ENCODE data around the gene SOWAHC.

The SOWAHC gene

DNA sequence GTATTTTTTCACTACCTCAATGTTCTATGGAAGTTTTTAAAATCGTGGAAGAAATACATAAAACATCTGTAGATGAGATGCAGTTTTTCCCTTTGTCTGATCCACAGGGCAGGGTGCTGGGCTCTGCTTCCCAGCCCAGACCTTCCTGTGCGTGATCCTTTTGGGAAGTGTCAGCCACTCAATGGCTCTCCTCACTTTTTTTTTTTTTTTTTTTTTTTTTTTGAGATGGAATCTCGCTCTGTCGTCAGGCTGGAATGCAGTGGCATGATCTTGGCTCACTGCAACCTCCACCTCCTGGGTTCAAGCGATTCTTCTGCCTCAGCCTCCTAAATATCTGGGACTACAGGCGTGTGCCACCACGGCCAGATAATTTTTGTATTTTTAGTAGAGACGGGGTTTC, 32.8 kb downstream of the SOWAHC start:
- no peak for DNase-seq
- no peak for TF ChIP-seq GATA1 (IDR thresholded peaks at IDR 0.05; ENCODE audit: low read depth, low read length)
- TF ChIP-seq POLR2A (IDR thresholded peaks at IDR 0.05; ENCODE audit: low read length): no peak

DNA sequence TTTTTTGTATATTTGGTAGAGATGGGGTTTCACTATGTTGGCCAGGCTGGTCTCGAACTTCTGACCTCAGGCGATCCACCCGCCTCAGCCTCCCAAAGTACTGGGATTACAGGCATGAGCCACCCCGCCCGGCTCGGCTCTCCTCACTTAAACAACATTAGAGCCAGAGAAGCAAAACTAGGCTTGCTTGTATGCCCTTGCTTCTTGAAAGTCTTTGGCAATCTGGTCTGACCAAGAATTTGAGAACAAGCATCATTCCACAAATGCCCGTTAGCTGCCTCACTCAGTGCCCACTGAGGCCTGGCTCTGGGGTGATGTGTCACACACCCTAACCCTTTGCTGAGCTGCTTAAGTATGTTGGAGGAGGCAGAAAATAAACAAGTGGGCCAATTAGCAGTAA, 33.5 kb downstream of the SOWAHC start:
- TF ChIP-seq GATA1 (IDR thresholded peaks at IDR 0.05; ENCODE audit: low read depth, low read length) (no peak), POLR2A (IDR thresholded peaks at IDR 0.05; ENCODE audit: low read length) (no peak)

GRCh38 chr2:109648041-109648527, 33.9 kb downstream of the SOWAHC start:
- no peak for TF ChIP-seq POLR2A (IDR thresholded peaks at IDR 0.05; ENCODE audit: low read length)
- TF ChIP-seq GATA1 (IDR thresholded peaks at IDR 0.05; ENCODE audit: low read depth, low read length): no peak

More for the DNA sequence above, 33.5 kb downstream of the SOWAHC start:
- no peak for DNase-seq

GRCh38 chr2:109649736-109650695, 35.9 kb downstream of the SOWAHC start:
- DNase-seq: no peak
- TF ChIP-seq GATA1 (IDR thresholded peaks at IDR 0.05; ENCODE audit: low read depth, low read length) (no peak), POLR2A (IDR thresholded peaks at IDR 0.05; ENCODE audit: low read length) (no peak)

More at GRCh38 chr2:109648041-109648527, 33.9 kb downstream of the SOWAHC start:
- DNase-seq: no peak

GRCh38 chr2:109654326-109655050, 40.3 kb downstream of the SOWAHC start:
- no peak for TF ChIP-seq POLR2A (IDR thresholded peaks at IDR 0.05; ENCODE audit: low read length)
- TF ChIP-seq GATA1 (IDR thresholded peaks at IDR 0.05; ENCODE audit: low read depth, low read length): no peak
- DNase-seq: no peak

DNA sequence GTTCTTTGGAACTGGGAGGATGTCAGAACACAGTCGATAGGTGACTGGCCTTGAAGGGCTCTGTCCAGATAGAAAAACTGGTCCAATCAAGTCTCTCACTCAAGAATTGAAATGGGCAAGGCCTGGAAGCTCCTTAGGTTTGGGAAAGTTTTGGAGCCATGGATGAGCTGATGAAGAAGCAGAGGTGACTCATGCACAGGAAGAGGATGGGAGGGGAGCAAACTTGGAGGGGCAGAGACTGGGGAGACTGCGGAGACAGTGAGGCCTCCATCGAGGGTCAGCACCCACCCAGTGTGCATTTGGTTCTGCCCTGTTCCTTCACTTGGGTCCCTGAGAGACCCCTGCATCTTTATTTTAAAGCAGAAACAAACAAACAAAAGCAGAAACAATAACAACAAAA, 41.1 kb downstream of the SOWAHC start:
- no peak for TF ChIP-seq GATA1 (IDR thresholded peaks at IDR 0.05; ENCODE audit: low read depth, low read length)
- TF ChIP-seq POLR2A (IDR thresholded peaks at IDR 0.05; ENCODE audit: low read length): no peak

GRCh38 chr2:109659396-109660045, 45.4 kb downstream of the SOWAHC start:
- DNase-seq: no peak
- TF ChIP-seq GATA1 (IDR thresholded peaks at IDR 0.05; ENCODE audit: low read depth, low read length): no peak
- no peak for TF ChIP-seq POLR2A (IDR thresholded peaks at IDR 0.05; ENCODE audit: low read length)

More for the DNA sequence above, 41.1 kb downstream of the SOWAHC start:
- no peak for DNase-seq

GRCh38 chr2:109660046-109660860, 46.1 kb downstream of the SOWAHC start:
- no peak for TF ChIP-seq GATA1 (IDR thresholded peaks at IDR 0.05; ENCODE audit: low read depth, low read length)
- TF ChIP-seq POLR2A (IDR thresholded peaks at IDR 0.05; ENCODE audit: low read length): no peak
- DNase-seq: no peak

GRCh38 chr2:109662889-109663288, 48.7 kb downstream of the SOWAHC start:
- DNase-seq: no peak
- TF ChIP-seq POLR2A (IDR thresholded peaks at IDR 0.05; ENCODE audit: low read length): no peak
- no peak for TF ChIP-seq GATA1 (IDR thresholded peaks at IDR 0.05; ENCODE audit: low read depth, low read length)

DNA sequence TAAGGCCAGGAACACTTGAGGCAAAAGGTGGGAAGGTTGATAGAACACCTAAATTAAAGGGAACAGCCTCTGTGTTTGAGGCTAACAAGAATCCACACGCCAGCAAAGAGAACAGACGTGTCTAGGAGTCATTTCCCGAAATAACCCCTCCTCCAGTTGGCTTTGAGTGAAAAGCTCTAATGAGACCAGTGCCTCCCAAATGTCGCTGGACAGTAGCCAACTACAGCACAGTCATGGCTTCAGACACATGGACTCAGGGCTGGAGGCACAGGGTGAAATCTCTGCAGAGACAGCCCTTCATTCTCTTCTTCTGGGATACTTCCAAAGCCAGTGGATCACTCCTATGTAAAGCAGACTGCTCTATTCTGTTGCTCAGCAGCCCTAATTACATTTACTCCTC, 49.6 kb downstream of the SOWAHC start:
- no peak for TF ChIP-seq GATA1 (IDR thresholded peaks at IDR 0.05; ENCODE audit: low read depth, low read length)
- TF ChIP-seq POLR2A (IDR thresholded peaks at IDR 0.05; ENCODE audit: low read length): no peak
- no peak for DNase-seq

- DNase-seq: no peak
- TF ChIP-seq GATA1 (IDR thresholded peaks at IDR 0.05; ENCODE audit: low read depth, low read length) (no peak), POLR2A (IDR thresholded peaks at IDR 0.05; ENCODE audit: low read length) (no peak)
Observed at GRCh38 chr2:109666466-109666865, 52.3 kb downstream of the SOWAHC start.
